ENCODE measurements around the gene BMPR1A.
"Not testable (repeated sequence)": the region's sequence is repeated elsewhere in the genome, so short reads cannot be mapped to it uniquely, and the experiment has no call there.

Gene BMPR1A

GRCh38 chr10:86914734-86915133 is 158.3 kb downstream of the BMPR1A start:
- no peak overlapping the region for H3K4me3 ChIP-seq (ENCODE audit: low read length)
- TF ChIP-seq ZNF274 (IDR thresholded peaks at IDR 0.05; ENCODE audit: low read depth, low read length): no peak

GRCh38 chr10:86918022-86918471 is 161.6 kb downstream of the BMPR1A start:
- TF ChIP-seq ZNF274 (IDR thresholded peaks at IDR 0.05; ENCODE audit: low read depth, low read length): no peak
- no peak overlapping the region for H3K4me3 ChIP-seq (ENCODE audit: low read length)

- TF ChIP-seq ZNF274 (IDR thresholded peaks at IDR 0.05; ENCODE audit: low read depth, low read length): no peak
- H3K4me3 ChIP-seq (ENCODE audit: low read length): no peak overlapping the region
Measured at GRCh38 chr10:86922553-86922961, 166.1 kb downstream of the BMPR1A start.

GRCh38 chr10:86929468-86930380 is 173.3 kb downstream of the BMPR1A start:
- TF ChIP-seq ZNF274 (IDR thresholded peaks at IDR 0.05; ENCODE audit: low read depth, low read length): no peak
- H3K4me3 ChIP-seq (ENCODE audit: low read length): no peak overlapping the region

GRCh38 chr10:86931872-86932271 is 175.5 kb downstream of the BMPR1A start:
- no peak overlapping the region for H3K4me3 ChIP-seq (ENCODE audit: low read length)
- no peak for TF ChIP-seq ZNF274 (IDR thresholded peaks at IDR 0.05; ENCODE audit: low read depth, low read length)

DNA sequence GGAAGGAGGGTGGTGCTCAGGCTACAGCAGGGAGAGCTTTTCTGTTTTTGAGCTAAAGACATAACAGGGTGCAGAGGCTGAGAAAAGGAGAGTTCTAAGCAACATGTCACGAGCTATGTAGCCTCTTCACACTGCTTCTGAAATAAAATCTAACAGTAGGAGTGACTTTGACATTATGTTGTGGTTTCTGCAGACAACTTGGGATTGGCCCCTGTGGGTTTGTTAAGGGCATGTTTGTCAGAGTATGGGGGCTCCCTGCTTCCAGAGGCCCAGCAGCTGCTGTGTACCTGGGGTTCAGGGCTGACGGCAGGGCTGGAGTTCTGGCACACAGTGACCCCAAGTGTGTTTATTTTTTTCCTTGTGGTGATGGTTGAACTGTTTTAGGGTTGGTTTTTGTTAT is 176.3 kb downstream of the BMPR1A start:
- H3K4me3 ChIP-seq (ENCODE audit: low read length): no peak overlapping the region
- no peak for TF ChIP-seq ZNF274 (IDR thresholded peaks at IDR 0.05; ENCODE audit: low read depth, low read length)

DNA sequence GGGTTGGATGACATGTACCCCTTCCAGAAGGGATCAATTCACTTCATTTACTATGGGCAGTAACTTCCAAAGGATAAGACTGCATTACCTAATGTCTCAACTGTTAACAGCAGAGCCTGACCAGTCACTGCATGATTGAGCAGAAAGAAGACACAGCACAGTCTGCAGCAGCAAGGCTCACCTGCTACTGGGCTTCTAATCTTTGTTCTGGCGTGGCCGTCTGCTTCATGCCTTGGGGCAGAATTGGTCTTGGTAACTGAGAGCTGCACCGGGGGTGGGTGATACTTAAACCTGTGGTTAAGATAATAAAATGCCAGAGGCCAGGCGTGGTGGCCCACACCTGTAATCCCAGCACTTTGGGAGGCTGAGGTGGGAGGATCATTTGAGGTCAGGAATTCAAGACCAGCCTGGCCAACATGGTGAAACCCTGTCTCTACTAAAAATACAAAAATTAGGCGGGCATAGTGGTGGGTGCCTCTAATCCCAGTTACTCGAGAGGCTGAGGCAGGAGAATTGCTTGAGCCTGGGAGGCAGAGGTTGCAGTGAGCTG is 177.8 kb downstream of the BMPR1A start:
- H3K4me3 ChIP-seq (ENCODE audit: low read length): not testable (repeated sequence)

DNA sequence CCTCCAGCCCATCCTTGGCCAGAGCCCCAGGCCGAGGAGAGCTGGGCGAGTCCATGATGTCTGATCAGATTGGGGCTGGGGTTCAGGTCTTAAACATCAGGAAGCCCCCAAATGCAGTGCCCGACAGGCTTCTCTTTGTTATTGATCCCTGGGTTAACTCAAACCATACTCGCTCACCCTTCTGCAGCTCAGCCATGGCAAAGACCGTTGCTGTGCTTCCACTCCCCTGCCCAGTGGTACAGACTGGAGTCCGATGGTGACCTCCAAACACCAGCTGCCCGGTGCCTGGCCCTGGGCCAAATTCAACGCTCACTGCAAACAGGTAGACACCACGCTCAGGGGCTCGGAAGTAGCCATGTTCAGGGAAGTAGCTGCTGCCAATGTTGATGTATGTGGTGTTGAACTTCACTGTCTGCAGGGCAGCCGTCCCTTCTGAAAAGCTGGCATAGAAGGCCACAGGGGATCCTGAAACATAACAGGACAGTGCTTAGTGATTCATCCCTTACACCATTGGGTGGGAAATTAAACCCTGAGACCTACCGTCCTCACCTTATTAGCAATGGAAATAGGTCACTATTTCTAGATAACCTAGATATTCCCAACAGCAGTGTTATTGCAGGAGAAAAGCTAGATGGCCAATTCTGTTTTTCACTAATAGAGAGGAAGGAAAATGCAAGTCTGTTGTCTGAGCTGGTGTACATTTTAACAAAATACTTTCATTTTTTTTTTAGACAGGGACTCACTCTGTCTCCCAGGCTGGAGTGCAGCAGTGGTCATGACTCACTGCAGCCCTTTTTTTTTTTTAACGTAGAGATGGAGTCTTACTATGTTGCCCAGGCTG is 180.5 kb downstream of the BMPR1A start:
- H3K4me3 ChIP-seq (ENCODE audit: low read length): no peak overlapping the region
- no peak for TF ChIP-seq ZNF274 (IDR thresholded peaks at IDR 0.05; ENCODE audit: low read depth, low read length)

DNA sequence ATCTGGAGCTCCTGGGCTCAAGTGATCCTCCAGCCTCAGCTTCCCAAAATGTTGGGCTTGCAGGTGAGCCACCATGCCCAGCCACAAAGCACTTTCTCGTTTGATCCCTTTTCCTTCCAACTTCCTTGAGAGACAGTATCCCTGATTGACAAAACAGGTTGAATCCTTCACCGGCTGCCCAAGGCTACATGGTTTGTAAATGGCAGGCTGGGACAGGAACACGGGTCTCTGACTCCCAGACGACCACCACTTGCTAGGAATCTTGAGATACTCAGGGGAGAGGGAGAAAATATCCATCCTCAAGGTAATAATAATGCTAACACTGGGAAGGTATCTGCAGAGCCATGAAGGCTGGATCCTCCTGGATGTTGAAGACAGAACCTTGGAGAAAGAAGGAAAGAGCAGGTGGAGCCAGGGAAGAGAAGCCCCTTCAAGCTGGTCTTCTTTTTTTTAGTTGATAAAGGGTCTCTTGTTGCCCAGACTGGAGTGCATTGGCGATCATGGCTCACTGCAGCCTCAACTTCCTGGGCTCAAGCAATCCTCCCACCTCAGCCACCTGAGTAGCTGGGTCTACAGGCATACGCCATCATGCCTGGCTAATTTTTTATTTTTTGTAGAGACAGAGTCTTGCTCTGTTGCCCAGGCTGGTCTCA is 181.2 kb downstream of the BMPR1A start:
- TF ChIP-seq ZNF274 (IDR thresholded peaks at IDR 0.05; ENCODE audit: low read depth, low read length): no peak
- no peak overlapping the region for H3K4me3 ChIP-seq (ENCODE audit: low read length)

DNA sequence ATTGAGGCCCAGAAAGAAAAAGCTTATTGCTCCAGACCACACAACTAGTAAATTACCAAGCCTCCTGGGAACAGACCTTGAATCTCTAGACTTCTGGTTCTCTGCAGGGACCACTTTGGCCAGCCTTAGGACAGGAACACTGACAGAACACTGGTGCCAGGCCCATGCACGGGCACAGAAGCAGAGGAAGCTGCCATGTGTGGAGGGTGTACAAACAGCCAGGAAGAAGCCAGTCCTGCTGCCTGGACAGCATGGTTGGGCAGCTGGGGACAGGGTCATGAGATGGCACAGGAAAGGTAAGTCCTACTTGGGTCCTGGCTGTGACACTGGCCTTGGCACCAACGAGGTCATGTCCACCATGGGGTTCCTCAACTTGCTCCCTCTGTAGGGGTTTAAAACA is 181.8 kb downstream of the BMPR1A start:
- no peak overlapping the region for H3K4me3 ChIP-seq (ENCODE audit: low read length)
- TF ChIP-seq ZNF274 (IDR thresholded peaks at IDR 0.05; ENCODE audit: low read depth, low read length): no peak

DNA sequence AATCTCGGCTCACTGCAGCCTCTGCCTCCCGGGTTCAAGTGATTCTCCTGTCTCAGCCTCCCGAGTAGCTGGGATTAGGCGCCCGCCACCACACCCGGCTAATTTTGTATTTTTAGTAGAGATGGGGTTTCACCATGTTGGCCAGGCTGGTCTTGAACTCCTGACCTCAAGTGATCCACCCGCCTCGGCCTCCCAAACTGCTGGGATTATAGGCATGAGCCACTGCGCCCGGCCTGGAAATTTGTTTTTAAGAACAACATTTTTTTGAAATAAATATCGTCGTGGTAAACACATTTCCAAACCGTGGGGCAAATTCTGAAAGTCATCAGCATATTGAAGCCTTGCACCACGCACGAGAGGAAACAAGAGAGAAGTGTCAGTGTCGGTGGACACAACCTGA is 183.7 kb downstream of the BMPR1A start:
- not testable (repeated sequence) for H3K4me3 ChIP-seq (ENCODE audit: low read length)

- TF ChIP-seq ZNF274 (IDR thresholded peaks at IDR 0.05; ENCODE audit: low read depth, low read length): no peak
Measured at GRCh38 chr10:86940677-86941076, 184.3 kb downstream of the BMPR1A start.

DNA sequence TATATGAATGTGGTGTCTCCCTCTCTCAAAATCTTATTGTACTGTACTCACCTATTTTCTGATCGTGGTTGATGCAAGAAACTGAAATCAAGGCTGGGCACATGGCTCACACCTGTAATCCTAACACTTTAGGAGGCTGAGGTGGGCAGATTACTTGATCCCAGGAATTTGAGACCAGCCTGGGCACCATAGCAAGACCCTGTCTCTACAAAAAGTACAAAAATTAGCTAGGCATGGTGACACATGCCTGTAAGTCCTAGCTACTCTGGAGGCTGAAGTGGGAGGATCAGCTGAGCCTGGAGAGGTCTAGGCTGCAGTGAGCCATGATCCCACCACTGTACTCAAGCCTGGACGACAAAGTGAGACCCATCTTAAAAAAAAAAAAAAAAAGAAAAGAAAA is 185.0 kb downstream of the BMPR1A start:
- no peak overlapping the region for H3K4me3 ChIP-seq (ENCODE audit: low read length)
- TF ChIP-seq ZNF274 (IDR thresholded peaks at IDR 0.05; ENCODE audit: low read depth, low read length): no peak

More at GRCh38 chr10:86940677-86941076, 184.3 kb downstream of the BMPR1A start:
- H3K4me3 ChIP-seq (ENCODE audit: low read length): no peak overlapping the region

DNA sequence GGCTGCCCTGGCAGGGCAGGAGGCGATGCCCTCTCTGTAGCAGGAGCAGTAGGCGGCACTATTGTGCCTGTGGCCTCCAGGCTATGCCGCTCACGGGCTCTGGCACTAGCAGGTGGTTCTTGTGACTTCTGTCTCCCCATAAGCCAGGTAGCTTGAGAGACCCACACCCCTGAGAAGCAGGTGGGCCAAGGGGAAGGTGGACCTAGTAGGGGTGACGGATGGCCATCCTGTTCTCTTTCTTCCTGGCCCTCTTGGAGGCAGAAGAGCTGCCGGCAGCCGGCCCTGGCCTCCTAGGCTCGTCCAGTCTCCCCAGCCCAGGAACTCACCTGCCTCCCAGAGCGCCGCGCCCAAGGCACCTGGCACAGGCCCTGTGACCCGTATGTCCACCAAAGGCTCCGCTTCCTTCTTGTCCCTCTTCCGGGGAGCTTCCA is 185.6 kb downstream of the BMPR1A start:
- no peak overlapping the region for H3K4me3 ChIP-seq (ENCODE audit: low read length)
- TF ChIP-seq ZNF274 (IDR thresholded peaks at IDR 0.05; ENCODE audit: low read depth, low read length): no peak

Data from GM08714 (cell line).